Lung (tissue), 16 donors: ENCODE results near the gene DEFB125. TPM values are rescaled to one million over a fixed set of nuclear protein-coding genes. Genes with fewer than 3 reads are reported as not detected.

Experiments
- ATAC-seq: fragments of 200-7000 bp; cut with Tn5 transposase; one replicate; pipeline ENCODE4 v1.9.1; 2020; ENCODE audit warnings: moderate number of reproducible peaks; ENCODE audit not compliant: insufficient read depth, low FRiP score
- DNase-seq, 3 donors: peaks; one replicate each; pipeline ENCODE4 v3.0.0-alpha.2; 2013 to 2017
- H3K27ac ChIP-seq, 2 donors: one replicate each; pipeline ENCODE4 v1.5.1; 2013; ENCODE audit warnings: mild to moderate bottlenecking in 2 of 2, moderate library complexity in 2 of 2, control low read depth in 1 of 2, inconsistent platforms in 1 of 2, low read depth in 1 of 2, low read length in 1 of 2
- H3K27me3 ChIP-seq, 3 donors: one replicate each; pipeline ENCODE4 v1.5.1; 2013; ENCODE audit warnings: low read length in 2 of 3; ENCODE audit not compliant: control insufficient read depth in 3 of 3, insufficient read depth in 3 of 3
- H3K36me3 ChIP-seq, 4 donors: one replicate each; pipeline ENCODE4 v1.5.1; 2013; ENCODE audit warnings: low read length in 4 of 4, mild to moderate bottlenecking in 1 of 4, moderate library complexity in 1 of 4; ENCODE audit not compliant: control insufficient read depth in 4 of 4, insufficient read depth in 4 of 4
- H3K4me1 ChIP-seq, 5 donors: one replicate each; pipeline ENCODE4 v1.5.1; 2013; ENCODE audit warnings: low read length in 5 of 5, mild to moderate bottlenecking in 2 of 5, moderate library complexity in 1 of 5; ENCODE audit not compliant: control insufficient read depth in 5 of 5, insufficient read depth in 5 of 5
- H3K4me3 ChIP-seq: one replicate; pipeline ENCODE4 v1.5.1; 2013; ENCODE audit warnings: mild to moderate bottlenecking, control low read depth, moderate library complexity
- H3K9ac ChIP-seq, 2 donors: one replicate each; pipeline ENCODE4 v1.5.1; 2013; ENCODE audit warnings: low read length in 2 of 2, control low read depth in 1 of 2; ENCODE audit not compliant: insufficient read depth in 1 of 2
- H3K9me3 ChIP-seq, 4 donors: one replicate each; pipeline ENCODE4 v1.5.1; 2013; ENCODE audit warnings: low read length in 3 of 4, mild to moderate bottlenecking in 1 of 4, moderate library complexity in 1 of 4; ENCODE audit not compliant: control insufficient read depth in 4 of 4, insufficient read depth in 3 of 4
- WGBS, 2 donors: extraction: QIAGEN DNeasy Blood & Tissue Kit; methylation state at CpG; one replicate each; pipeline ENCODE4 v1.1.7; 2013; 5-methylcytosine and 5-hydroxymethylcytosine counted together
- long read RNA-seq, 5 donors: transcript quantifications; one replicate each; lab custom pipeline, GENCODE V29; 2026
- polyA plus RNA-seq, 2 donors: library from polyadenylated mRNA; stranded (reverse); fragments of 200-250 nt; gene quantifications; one replicate each; pipeline ENCODE4 v1.2.1, GENCODE V29; 2013
- total RNA-seq, 2 donors: library from RNA; depleted of rRNA in 1 of 2; stranded (reverse); fragments of >200 nt in 1 of 2; gene quantifications; one replicate each; pipeline ENCODE4 v1.2.1, GENCODE V29; 2014 to 2021
- TF ChIP-seq, protein P1 (sequence below): IDR thresholded peaks from 2 replicates; pipeline ENCODE4 v1.5.1; 2012; ENCODE audit warnings: mild to moderate bottlenecking; ENCODE audit errors: control extremely low read depth, extremely low read depth
- donor health status: control.
- donor health status: control.
- donor health status: Bipolar disorder and iron deficiency.
- donor health status: healthy.
- donor health status: DM: yes; HTN: yes; CAD: no.

Gene DEFB125
- total RNA-seq (not detected), polyA plus RNA-seq (not detected)
- long read RNA-seq, donor 1 = 0 reads
- long read RNA-seq, donor 2 = 0 reads
- long read RNA-seq, donor 3 = 0 reads
- long read RNA-seq, donor 4 = 0 reads
- long read RNA-seq, donor 5 = 0 reads

- TF ChIP-seq, protein P1, sequence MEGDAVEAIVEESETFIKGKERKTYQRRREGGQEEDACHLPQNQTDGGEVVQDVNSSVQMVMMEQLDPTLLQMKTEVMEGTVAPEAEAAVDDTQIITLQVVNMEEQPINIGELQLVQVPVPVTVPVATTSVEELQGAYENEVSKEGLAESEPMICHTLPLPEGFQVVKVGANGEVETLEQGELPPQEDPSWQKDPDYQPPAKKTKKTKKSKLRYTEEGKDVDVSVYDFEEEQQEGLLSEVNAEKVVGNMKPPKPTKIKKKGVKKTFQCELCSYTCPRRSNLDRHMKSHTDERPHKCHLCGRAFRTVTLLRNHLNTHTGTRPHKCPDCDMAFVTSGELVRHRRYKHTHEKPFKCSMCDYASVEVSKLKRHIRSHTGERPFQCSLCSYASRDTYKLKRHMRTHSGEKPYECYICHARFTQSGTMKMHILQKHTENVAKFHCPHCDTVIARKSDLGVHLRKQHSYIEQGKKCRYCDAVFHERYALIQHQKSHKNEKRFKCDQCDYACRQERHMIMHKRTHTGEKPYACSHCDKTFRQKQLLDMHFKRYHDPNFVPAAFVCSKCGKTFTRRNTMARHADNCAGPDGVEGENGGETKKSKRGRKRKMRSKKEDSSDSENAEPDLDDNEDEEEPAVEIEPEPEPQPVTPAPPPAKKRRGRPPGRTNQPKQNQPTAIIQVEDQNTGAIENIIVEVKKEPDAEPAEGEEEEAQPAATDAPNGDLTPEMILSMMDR = no peak
- Histone ChIP-seq H3K9me3 (no peaks in the 10 kb centered on the region), H3K9ac (no peak within 1 kb of the TSS), H3K27me3 (peaks cover 0 to 7% (median 0%) of the 10 kb centered on the region in 3 donors), H3K4me3 (no peak within 1 kb of the TSS), H3K27ac (no peak within 1 kb of the TSS), H3K36me3 (no peaks in the 10 kb centered on the region), H3K4me1 (no peaks in the 10 kb centered on the region)
- 69 to 75% methylated on average over 3 of the region's 3 CpGs for WGBS, 2 donors
- no peak for ATAC-seq
- DNase-seq = no peak
Measured at GRCh38 chr20:87401-87800, at the start of gene DEFB125. Gene DEFB125 (plus strand): TSS chr20:87672. CDS start chr20:87710, 38 bp downstream.

GRCh38 chr20:60035-60918 lies 27.2 kb upstream of the DEFB125 start:
- Histone ChIP-seq H3K36me3 (no peaks in the 10 kb centered on the region), H3K27ac (no peak overlapping the region), H3K4me3 (no peak overlapping the region), H3K9ac (no peak overlapping the region), H3K4me1 (no peaks in the 10 kb centered on the region), H3K27me3 (peaks cover 0 to 2% (median 0%) of the 10 kb centered on the region in 3 donors), H3K9me3 (peaks cover 0 to 22% (median 12%) of the 10 kb centered on the region in 4 donors)
- 56 to 59% methylated on average over 6 of the region's 6 CpGs for WGBS, 2 donors
- no peak for DNase-seq
- TF ChIP-seq, protein P1 = no peak
- no peak for ATAC-seq

DNA sequence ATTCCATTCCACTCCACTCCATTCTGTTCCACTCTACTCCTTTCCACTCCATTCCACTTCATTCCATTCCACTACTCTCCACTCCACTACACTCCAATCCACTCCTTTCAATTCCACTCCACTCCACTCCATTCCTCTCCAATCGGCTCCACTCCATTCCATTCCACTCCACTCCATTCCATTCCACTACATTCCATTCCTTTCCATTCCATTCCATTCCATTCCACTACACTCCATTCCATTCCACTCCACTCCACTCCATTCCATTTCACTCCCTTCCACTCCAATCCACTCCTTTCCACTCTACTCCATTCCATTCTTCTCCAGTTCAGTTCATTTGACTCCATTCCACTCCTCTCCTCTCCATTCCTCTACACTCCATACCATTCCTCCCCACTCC lies 26.2 kb upstream of the DEFB125 start:
- H3K36me3 ChIP-seq = no peaks in the 10 kb centered on the region
- H3K4me1 ChIP-seq = no peaks in the 10 kb centered on the region
- peaks cover 0 to 26% (median 14%) of the 10 kb centered on the region in 4 donors for H3K9me3 ChIP-seq
- H3K9ac ChIP-seq = no peak overlapping the region
- ATAC-seq (no peak), DNase-seq (no peak)
- WGBS, 2 donors = 89 to 93% methylated on average over 1 of the region's 1 CpG
- no peak overlapping the region for H3K27ac ChIP-seq
- TF ChIP-seq, protein P1 = no peak
- H3K27me3 ChIP-seq = peaks cover 0 to 2% (median 0%) of the 10 kb centered on the region in 3 donors
- no peak overlapping the region for H3K4me3 ChIP-seq
